Measurements from ENCODE around the gene PCSK2.

Gene PCSK2

GRCh38 chr20:17530716-17531664 lies 304.1 kb downstream of the PCSK2 start, which contains the start of gene BFSP1:
Gene BFSP1 (minus strand): TSS chr20:17531379. CDS start chr20:17531329, 50 bp downstream.
- Histone ChIP-seq H3K4me1 (ENCODE audit: insufficient read depth, low read length) (peaks cover 4% of the 10 kb centered on the region), H3K27ac (ENCODE audit: low read depth, low read length) (peak within 1 kb of the TSS; percentile 79), H3K36me3 (ENCODE audit: insufficient read depth, low read length) (no peaks in the 10 kb centered on the region), H3K4me3 (ENCODE audit: low read depth in 1 of 2, low read length in 2 of 2) (peak within 1 kb of the TSS; percentile 43 to 58), H3K9me3 (ENCODE audit: low read length) (no peaks in the 10 kb centered on the region), H3K9ac (ENCODE audit: low read length) (peak within 1 kb of the TSS; percentile 44), H3K27me3 (ENCODE audit: control insufficient read depth in 1 of 2, insufficient read depth in 2 of 2, low read length in 2 of 2) (no peaks in the 10 kb centered on the region)

- no peaks in the 10 kb centered on the region for H3K36me3 ChIP-seq (ENCODE audit: insufficient read depth, low read length)
- peak overlapping the region; percentile 44 for H3K9ac ChIP-seq (ENCODE audit: low read length)
- H3K27ac ChIP-seq (ENCODE audit: low read depth, low read length): peak overlapping the region; percentile 79
- H3K4me1 ChIP-seq (ENCODE audit: insufficient read depth, low read length): peaks cover 5% of the 10 kb centered on the region
- peak overlapping the region; percentile 43 to 58 for H3K4me3 ChIP-seq (ENCODE audit: low read depth in 1 of 2, low read length in 2 of 2)
- no peaks in the 10 kb centered on the region for H3K27me3 ChIP-seq (ENCODE audit: control insufficient read depth in 1 of 2, insufficient read depth in 2 of 2, low read length in 2 of 2)
- H3K9me3 ChIP-seq (ENCODE audit: low read length): no peaks in the 10 kb centered on the region
Measured at GRCh38 chr20:17531665-17532025, 304.8 kb downstream of the PCSK2 start.

- Histone ChIP-seq H3K4me1 (ENCODE audit: insufficient read depth, low read length) (peaks cover 17% of the 10 kb centered on the region), H3K4me3 (ENCODE audit: low read depth in 1 of 2, low read length in 2 of 2) (no peak overlapping the region), H3K27ac (ENCODE audit: low read depth, low read length) (no peak overlapping the region), H3K27me3 (ENCODE audit: control insufficient read depth in 1 of 2, insufficient read depth in 2 of 2, low read length in 2 of 2) (no peaks in the 10 kb centered on the region), H3K9ac (ENCODE audit: low read length) (no peak overlapping the region), H3K36me3 (ENCODE audit: insufficient read depth, low read length) (no peaks in the 10 kb centered on the region), H3K9me3 (ENCODE audit: low read length) (no peaks in the 10 kb centered on the region)
Measured at GRCh38 chr20:17533396-17533795, 306.6 kb downstream of the PCSK2 start.

- no peaks in the 10 kb centered on the region for H3K9me3 ChIP-seq (ENCODE audit: low read length)
- no peak overlapping the region for H3K27ac ChIP-seq (ENCODE audit: low read depth, low read length)
- H3K4me1 ChIP-seq (ENCODE audit: insufficient read depth, low read length): peaks cover 22% of the 10 kb centered on the region
- H3K4me3 ChIP-seq (ENCODE audit: low read depth in 1 of 2, low read length in 2 of 2): no peak overlapping the region
- H3K36me3 ChIP-seq (ENCODE audit: insufficient read depth, low read length): no peaks in the 10 kb centered on the region
- no peak overlapping the region for H3K9ac ChIP-seq (ENCODE audit: low read length)
- H3K27me3 ChIP-seq (ENCODE audit: control insufficient read depth in 1 of 2, insufficient read depth in 2 of 2, low read length in 2 of 2): no peaks in the 10 kb centered on the region
Measured at GRCh38 chr20:17534077-17534476, 307.2 kb downstream of the PCSK2 start.

All from muscle layer of colon (tissue), 2 donors.